Panc1 (cell line): Measurements from ENCODE around the gene CCL26. TPM values are rescaled to one million over a fixed set of nuclear protein-coding genes. Genes with fewer than 3 reads are reported as not detected.

Source experiments
- ATAC-seq: fragments of 200-7000 bp; cut with Tn5 transposase; 2 replicates; pipeline ENCODE4 v1.9.1; 2020; ENCODE audit warnings: mild to moderate bottlenecking, moderate library complexity
- BruUV-seq: library from RNA; stranded (reverse); fragments of 400-500 nt; replicated peaks from 2 replicates; lab custom pipeline; 2021; lab: Mats Ljungman, UMichigan
- CTCF ChIA-PET: fragments of 300-600 bp; sonication (Branson Sonifier 250); formaldehyde crosslinking; loops from one replicate; lab custom pipeline; 2022; ENCODE audit warnings: antibody characterized with exemption; lab: Charles Lee
- POLR2A ChIA-PET: fragments of 300-600 bp; sonication (Branson Sonifier 250); formaldehyde crosslinking; loops from one replicate; lab custom pipeline; 2022; ENCODE audit warnings: antibody characterized with exemption; lab: Charles Lee
- DNase-seq: peaks from one replicate; pipeline ENCODE4 v3.0.0-alpha.2; 2010; ENCODE audit warnings: low read depth, low spot score
- H3K27ac ChIP-seq: 2 replicates; pipeline ENCODE4 v1.5.1; 2011; ENCODE audit warnings: mild to moderate bottlenecking, low read length, inconsistent platforms
- H3K27me3 ChIP-seq: fragments of 200-500 bp; sonication (Bioruptor generic); 2 replicates; pipeline ENCODE4 v1.6.0; 2014; ENCODE audit warnings: low read length, inconsistent platforms; ENCODE audit not compliant: control insufficient read depth, insufficient read depth
- H3K36me3 ChIP-seq: fragments of 200-500 bp; sonication (Bioruptor generic); 2 replicates; pipeline ENCODE4 v1.5.1; 2014; ENCODE audit warnings: inconsistent platforms, mild to moderate bottlenecking, low read length, moderate library complexity; ENCODE audit not compliant: control insufficient read depth, insufficient read depth
- H3K4me1 ChIP-seq: 2 replicates; pipeline ENCODE4 v1.5.1; 2011; ENCODE audit warnings: inconsistent platforms, mild to moderate bottlenecking, low read length, moderate library complexity; ENCODE audit not compliant: control insufficient read depth, insufficient read depth
- H3K4me3 ChIP-seq, 2 experiments: 2 replicates each; pipeline ENCODE4 v1.5.1; 2011 to 2012; ENCODE audit warnings: low read depth in 2 of 2, low read length in 2 of 2, mild to moderate bottlenecking in 2 of 2, inconsistent platforms in 1 of 2, moderate library complexity in 1 of 2
- H3K9me3 ChIP-seq: fragments of 200-500 bp; sonication (Bioruptor generic); 2 replicates; pipeline ENCODE4 v1.5.1; 2014; ENCODE audit warnings: low read depth, mild to moderate bottlenecking, inconsistent platforms, low read length, moderate library complexity; ENCODE audit not compliant: control insufficient read depth, insufficient read depth
- POLR2AphosphoS5 ChIP-seq: IDR thresholded peaks from 2 replicates; pipeline ENCODE4 v1.6.1; 2012; ENCODE audit warnings: mild to moderate bottlenecking, low read depth, low read length, moderate library complexity
- SIN3A ChIP-seq: IDR thresholded peaks from 2 replicates; pipeline ENCODE4 v1.6.1; 2012; ENCODE audit warnings: low read depth, mild to moderate bottlenecking, low read length, moderate library complexity, borderline replicate concordance; ENCODE audit not compliant: insufficient read depth
- TCF7L2 ChIP-seq: IDR thresholded peaks from 2 replicates; pipeline ENCODE4 v1.6.1; 2011; ENCODE audit warnings: mild to moderate bottlenecking, low read depth, low read length, inconsistent platforms
- in situ Hi-C: cut with HindIII; loops from 2 replicates; pipeline ENCODE4 v1.10.0; 2016; ENCODE audit warnings: low sequenced_read_pairs, low pct_unique_long_range_greater_than_20kb
- intact Hi-C: fragments of 100-400 bp; cut with micrococcal nuclease; formaldehyde crosslinking; loops from one replicate; pipeline ENCODE4 v1.10.0; 2022; ENCODE audit not compliant: unreplicated experiment
- total RNA-seq: library from RNA; stranded (reverse); gene quantifications from one replicate; pipeline ENCODE4 v1.2.1, GENCODE V29; 2021; ENCODE audit not compliant: unreplicated experiment
- TF ChIP-seq, protein P1 (sequence below): fragments of 450-650 bp; IDR thresholded peaks from 2 replicates; pipeline ENCODE4 v1.5.1; 2017; ENCODE audit warnings: mild to moderate bottlenecking
- TF ChIP-seq, protein P2 (sequence below), 2 experiments: IDR thresholded peaks; 2 replicates each; pipeline ENCODE4 v1.6.1; 2011 to 2012; ENCODE audit warnings: low read depth in 2 of 2, control low read depth in 1 of 2, low read length in 1 of 2, mild to moderate bottlenecking in 1 of 2, moderate library complexity in 1 of 2; ENCODE audit not compliant: insufficient read depth in 1 of 2

Gene CCL26
- total RNA-seq, 1 experiment from 2014 or later, result not detected

DNA sequence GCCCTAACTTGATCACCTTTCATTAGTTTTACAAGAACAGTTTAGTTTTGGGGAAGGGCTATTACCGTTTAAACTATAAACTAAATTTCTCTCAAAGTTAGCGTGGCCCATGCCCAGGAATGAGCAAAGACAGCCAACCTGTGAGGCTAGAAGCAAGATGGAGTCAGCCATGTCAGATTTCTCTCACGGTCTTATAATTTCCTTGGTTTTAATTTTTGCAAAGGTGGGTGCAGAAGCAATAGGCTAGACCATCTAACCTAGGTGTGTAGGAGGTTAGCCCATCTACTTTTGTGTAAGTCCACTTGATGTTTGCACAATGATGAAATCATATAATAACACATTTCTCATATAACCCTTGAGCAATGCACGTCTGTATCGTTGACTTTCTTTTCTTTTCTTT lies 32.7 kb upstream of the CCL26 start:
- Histone ChIP-seq H3K4me3 (no peak overlapping the region), H3K36me3 (no peaks in the 10 kb centered on the region), H3K27ac (no peak overlapping the region), H3K9me3 (no peaks in the 10 kb centered on the region), H3K4me1 (no peaks in the 10 kb centered on the region), H3K27me3 (no peaks in the 10 kb centered on the region)
- POLR2A ChIA-PET, result interaction anchor here (0.7 kb wide), 1 partner anchor 301 kb away, joined by 3 read pairs; no protein-coding TSS in a partner anchor
- TF ChIP-seq SIN3A (no peak), POLR2AphosphoS5 (no peak), TCF7L2 (no peak)
- TF ChIP-seq, protein P1, sequence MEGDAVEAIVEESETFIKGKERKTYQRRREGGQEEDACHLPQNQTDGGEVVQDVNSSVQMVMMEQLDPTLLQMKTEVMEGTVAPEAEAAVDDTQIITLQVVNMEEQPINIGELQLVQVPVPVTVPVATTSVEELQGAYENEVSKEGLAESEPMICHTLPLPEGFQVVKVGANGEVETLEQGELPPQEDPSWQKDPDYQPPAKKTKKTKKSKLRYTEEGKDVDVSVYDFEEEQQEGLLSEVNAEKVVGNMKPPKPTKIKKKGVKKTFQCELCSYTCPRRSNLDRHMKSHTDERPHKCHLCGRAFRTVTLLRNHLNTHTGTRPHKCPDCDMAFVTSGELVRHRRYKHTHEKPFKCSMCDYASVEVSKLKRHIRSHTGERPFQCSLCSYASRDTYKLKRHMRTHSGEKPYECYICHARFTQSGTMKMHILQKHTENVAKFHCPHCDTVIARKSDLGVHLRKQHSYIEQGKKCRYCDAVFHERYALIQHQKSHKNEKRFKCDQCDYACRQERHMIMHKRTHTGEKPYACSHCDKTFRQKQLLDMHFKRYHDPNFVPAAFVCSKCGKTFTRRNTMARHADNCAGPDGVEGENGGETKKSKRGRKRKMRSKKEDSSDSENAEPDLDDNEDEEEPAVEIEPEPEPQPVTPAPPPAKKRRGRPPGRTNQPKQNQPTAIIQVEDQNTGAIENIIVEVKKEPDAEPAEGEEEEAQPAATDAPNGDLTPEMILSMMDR, result no peak
- TF ChIP-seq, protein P2, sequence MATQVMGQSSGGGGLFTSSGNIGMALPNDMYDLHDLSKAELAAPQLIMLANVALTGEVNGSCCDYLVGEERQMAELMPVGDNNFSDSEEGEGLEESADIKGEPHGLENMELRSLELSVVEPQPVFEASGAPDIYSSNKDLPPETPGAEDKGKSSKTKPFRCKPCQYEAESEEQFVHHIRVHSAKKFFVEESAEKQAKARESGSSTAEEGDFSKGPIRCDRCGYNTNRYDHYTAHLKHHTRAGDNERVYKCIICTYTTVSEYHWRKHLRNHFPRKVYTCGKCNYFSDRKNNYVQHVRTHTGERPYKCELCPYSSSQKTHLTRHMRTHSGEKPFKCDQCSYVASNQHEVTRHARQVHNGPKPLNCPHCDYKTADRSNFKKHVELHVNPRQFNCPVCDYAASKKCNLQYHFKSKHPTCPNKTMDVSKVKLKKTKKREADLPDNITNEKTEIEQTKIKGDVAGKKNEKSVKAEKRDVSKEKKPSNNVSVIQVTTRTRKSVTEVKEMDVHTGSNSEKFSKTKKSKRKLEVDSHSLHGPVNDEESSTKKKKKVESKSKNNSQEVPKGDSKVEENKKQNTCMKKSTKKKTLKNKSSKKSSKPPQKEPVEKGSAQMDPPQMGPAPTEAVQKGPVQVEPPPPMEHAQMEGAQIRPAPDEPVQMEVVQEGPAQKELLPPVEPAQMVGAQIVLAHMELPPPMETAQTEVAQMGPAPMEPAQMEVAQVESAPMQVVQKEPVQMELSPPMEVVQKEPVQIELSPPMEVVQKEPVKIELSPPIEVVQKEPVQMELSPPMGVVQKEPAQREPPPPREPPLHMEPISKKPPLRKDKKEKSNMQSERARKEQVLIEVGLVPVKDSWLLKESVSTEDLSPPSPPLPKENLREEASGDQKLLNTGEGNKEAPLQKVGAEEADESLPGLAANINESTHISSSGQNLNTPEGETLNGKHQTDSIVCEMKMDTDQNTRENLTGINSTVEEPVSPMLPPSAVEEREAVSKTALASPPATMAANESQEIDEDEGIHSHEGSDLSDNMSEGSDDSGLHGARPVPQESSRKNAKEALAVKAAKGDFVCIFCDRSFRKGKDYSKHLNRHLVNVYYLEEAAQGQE (IDR thresholded peaks at IDR 0.05; ENCODE audit: insufficient read depth in 1 of 2, low read depth in 2 of 2, low read length in 1 of 2), result no peak
- no TSS peak for BruUV-seq
- in situ Hi-C loops (no loop called here), intact Hi-C loops (no loop called here)
- ATAC-seq, result no peak
- CTCF ChIA-PET, result no interaction called here
- no peak for DNase-seq

DNA sequence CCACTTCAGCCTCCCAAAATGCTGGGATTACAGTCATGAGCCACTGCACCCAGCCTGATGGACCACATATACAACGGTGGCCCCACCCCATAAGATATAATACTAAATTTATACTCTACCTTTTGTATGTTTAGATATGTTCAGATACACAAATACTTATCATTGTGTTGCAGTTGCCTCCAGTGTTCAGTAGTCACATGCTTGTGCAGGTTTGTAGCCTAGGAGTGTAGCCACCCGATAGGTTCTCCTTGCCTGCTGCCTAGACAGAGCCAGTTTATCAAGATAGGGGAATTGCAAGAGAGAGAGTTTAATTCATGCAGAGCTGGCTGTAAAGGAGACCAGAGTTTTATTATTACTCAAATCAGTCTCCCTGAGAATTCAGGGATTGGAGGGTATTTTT lies 32.0 kb upstream of the CCL26 start:
- H3K4me1 ChIP-seq, result no peaks in the 10 kb centered on the region
- no peak for DNase-seq
- H3K36me3 ChIP-seq, result no peaks in the 10 kb centered on the region
- H3K9me3 ChIP-seq, result no peaks in the 10 kb centered on the region
- no peak overlapping the region for H3K4me3 ChIP-seq
- no peak overlapping the region for H3K27ac ChIP-seq
- ChIA-PET CTCF (no interaction called here), POLR2A (no interaction called here)
- BruUV-seq, result no TSS peak
- intact Hi-C loops, result no loop called here
- in situ Hi-C loops, result no loop called here
- ATAC-seq, result no peak
- TF ChIP-seq TCF7L2 (no peak), SIN3A (no peak), POLR2AphosphoS5 (no peak)
- TF ChIP-seq, protein P1, result no peak
- TF ChIP-seq, protein P2 (IDR thresholded peaks at IDR 0.05; ENCODE audit: insufficient read depth in 1 of 2, low read depth in 2 of 2, low read length in 1 of 2), result no peak
- H3K27me3 ChIP-seq, result no peaks in the 10 kb centered on the region
